Measurements from ENCODE around the gene ZMYND8. TPM values are rescaled to one million over a fixed set of nuclear protein-coding genes. Genes with fewer than 3 reads are reported as not detected.
"Not testable (repeated sequence)": the region's sequence is repeated elsewhere in the genome, so short reads cannot be mapped to it uniquely, and the experiment has no call there.

Gene ZMYND8
- total and polyA plus RNA-seq, 10 of the 15 experiments (the other 5 are each of a cell fraction or from before 2014, with no cell fraction given) = 12.9 to 54.8 (median 23.1) TPM

DNA sequence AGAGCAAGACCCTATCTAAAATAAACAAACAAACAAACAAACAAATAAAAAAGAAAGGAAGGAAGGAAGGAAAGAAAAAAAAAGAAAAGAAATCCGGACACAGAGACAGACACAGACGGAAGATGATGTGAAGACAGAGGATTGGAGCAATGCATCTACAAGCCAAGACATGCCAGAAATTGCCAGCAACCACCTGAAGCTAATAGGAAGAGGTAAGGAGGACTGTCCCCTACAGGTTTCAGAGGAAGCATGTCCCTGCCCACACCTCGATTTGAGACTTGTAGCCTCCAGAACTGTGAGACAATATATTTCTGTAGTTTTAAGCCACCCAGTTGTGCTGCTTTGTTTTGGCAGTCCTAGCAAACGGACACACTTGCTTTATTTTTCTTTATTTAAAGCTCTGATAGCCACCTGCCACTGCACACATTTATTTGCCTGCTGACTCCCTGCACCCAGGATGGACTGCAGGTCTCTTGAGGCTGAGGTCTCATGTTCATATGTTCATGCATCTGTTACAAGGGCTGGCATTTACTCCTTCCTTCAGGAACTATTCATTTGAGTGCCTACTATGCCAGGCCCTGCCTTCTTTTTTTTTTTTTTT, 20.7 kb upstream of the ZMYND8 start:
- FAIRE-seq = no peak
- in situ Hi-C loops (cut with MboI) (no loop called here), intact Hi-C loops (cut with micrococcal nuclease; ENCODE audit: unreplicated experiment) (no loop called here)
- Histone ChIP-seq H3K9ac (ENCODE audit: control insufficient read depth, insufficient read depth, low read length) (no peak overlapping the region), H3K9me3 (replicated peaks; ENCODE audit: control insufficient read depth, insufficient read depth, low read length) (no peaks in the 10 kb centered on the region), H3K27ac (ENCODE audit: control insufficient read depth, insufficient read depth) (no peak overlapping the region), H4K20me1 (ENCODE audit: control insufficient read depth, insufficient read depth) (no peaks in the 10 kb centered on the region), H3K4me1 (ENCODE audit: control insufficient read depth, insufficient read depth, low read length) (no peaks in the 10 kb centered on the region), H3K4me2 (ENCODE audit: control insufficient read depth, insufficient read depth) (no peak overlapping the region), H3K4me3 (no peak overlapping the region), H3K36me3 (ENCODE audit: control insufficient read depth in 2 of 2, insufficient read depth in 2 of 2, low read length in 1 of 2) (no peaks in the 10 kb centered on the region), H3K27me3 (replicated peaks in 1 of 2; ENCODE audit: control insufficient read depth in 2 of 2, insufficient read depth in 2 of 2, low read length in 1 of 2) (no peaks in the 10 kb centered on the region), H3K79me2 (ENCODE audit: control insufficient read depth, insufficient read depth, low read length) (no peaks in the 10 kb centered on the region), H2AFZ (ENCODE audit: control insufficient read depth, low read depth, low read length) (no peak overlapping the region; the same call in 1 of the 2 replicates)
- RAD21 ChIA-PET (ENCODE audit: unreplicated experiment) = interaction anchor here (0.8 to 1.9 kb wide), 4 partner anchors 18 to 181 kb away, joined by 3 to 8 read pairs (median 4); partner anchors contain the start of gene ZMYND8
- ATAC-seq = peak; percentile 58
- BruUV-seq (replicated peaks) = no TSS peak
- POLR2A ChIA-PET = no interaction called here
- CTCF ChIA-PET = interaction anchor here (0.6 to 2.1 kb wide), 6 partner anchors 27 to 339 kb away, joined by 3 to 6 read pairs (median 4); no protein-coding TSS in a partner anchor
- TF ChIP-seq ETV6 (conservative IDR thresholded peaks at IDR 0.05 in 1 of 2, IDR thresholded peaks at IDR 0.05 in 1 of 2; ENCODE audit: borderline replicate concordance in 1 of 2, low read depth in 1 of 2) = peak in 1 of 2 experiments; percentile 75; a peak in 2 of 4 replicates
- TF ChIP-seq, protein P1, sequence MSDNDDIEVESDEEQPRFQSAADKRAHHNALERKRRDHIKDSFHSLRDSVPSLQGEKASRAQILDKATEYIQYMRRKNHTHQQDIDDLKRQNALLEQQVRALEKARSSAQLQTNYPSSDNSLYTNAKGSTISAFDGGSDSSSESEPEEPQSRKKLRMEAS (IDR thresholded peaks at IDR 0.05; ENCODE audit: low read depth, low read length) = no peak
- TF ChIP-seq, protein P2, sequence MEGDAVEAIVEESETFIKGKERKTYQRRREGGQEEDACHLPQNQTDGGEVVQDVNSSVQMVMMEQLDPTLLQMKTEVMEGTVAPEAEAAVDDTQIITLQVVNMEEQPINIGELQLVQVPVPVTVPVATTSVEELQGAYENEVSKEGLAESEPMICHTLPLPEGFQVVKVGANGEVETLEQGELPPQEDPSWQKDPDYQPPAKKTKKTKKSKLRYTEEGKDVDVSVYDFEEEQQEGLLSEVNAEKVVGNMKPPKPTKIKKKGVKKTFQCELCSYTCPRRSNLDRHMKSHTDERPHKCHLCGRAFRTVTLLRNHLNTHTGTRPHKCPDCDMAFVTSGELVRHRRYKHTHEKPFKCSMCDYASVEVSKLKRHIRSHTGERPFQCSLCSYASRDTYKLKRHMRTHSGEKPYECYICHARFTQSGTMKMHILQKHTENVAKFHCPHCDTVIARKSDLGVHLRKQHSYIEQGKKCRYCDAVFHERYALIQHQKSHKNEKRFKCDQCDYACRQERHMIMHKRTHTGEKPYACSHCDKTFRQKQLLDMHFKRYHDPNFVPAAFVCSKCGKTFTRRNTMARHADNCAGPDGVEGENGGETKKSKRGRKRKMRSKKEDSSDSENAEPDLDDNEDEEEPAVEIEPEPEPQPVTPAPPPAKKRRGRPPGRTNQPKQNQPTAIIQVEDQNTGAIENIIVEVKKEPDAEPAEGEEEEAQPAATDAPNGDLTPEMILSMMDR (IDR thresholded peaks at IDR 0.05 in 2 of 3, conservative IDR thresholded peaks at IDR 0.05 in 1 of 3; ENCODE audit: control insufficient read depth in 2 of 3, extremely low read depth in 1 of 3, insufficient read depth in 1 of 3, low read depth in 3 of 3, low read length in 3 of 3) = peak in 2 of 3 experiments; percentile 10 to 15; a peak in 2 of 6 replicates
- TF ChIP-seq NFXL1 (IDR thresholded peaks at IDR 0.05; ENCODE audit: borderline replicate concordance) = peak; percentile 26; the same call in 1 of the 2 replicates
- SMC1A ChIA-PET (ENCODE audit: uncharacterized antibody, unreplicated experiment) = interaction anchor here (2.0 kb wide), 1 partner anchor 105 kb away, joined by 7 read pairs; no protein-coding TSS in a partner anchor
- 62% methylated on average over 4 of the region's 4 CpGs for WGBS (ENCODE audit: insufficient coverage, insufficient replicate concordance, low lambda C conversion rate, missing lambda C conversion rate)
- no peak for DNase-seq (ENCODE audit: low read depth, low spot score)

- POLR2A ChIA-PET = interaction anchor here (0.7 kb wide), 1 partner anchor 193 kb away, joined by 3 read pairs; no protein-coding TSS in a partner anchor
- in situ Hi-C loops (cut with MboI) = not testable (repeated sequence)
Observed at GRCh38 chr20:47376096-47376643, 19.7 kb upstream of the ZMYND8 start.

More at GRCh38 chr20:47376096-47376643, 19.7 kb upstream of the ZMYND8 start:
- H3K79me2 ChIP-seq (ENCODE audit: control insufficient read depth, insufficient read depth, low read length); H3K36me3 ChIP-seq (ENCODE audit: control insufficient read depth in 2 of 2, insufficient read depth in 2 of 2, low read length in 1 of 2); FAIRE-seq; H4K20me1 ChIP-seq (ENCODE audit: control insufficient read depth, insufficient read depth); ATAC-seq; H3K27ac ChIP-seq (ENCODE audit: control insufficient read depth, insufficient read depth); H3K9ac ChIP-seq (ENCODE audit: control insufficient read depth, insufficient read depth, low read length); H3K4me2 ChIP-seq (ENCODE audit: control insufficient read depth, insufficient read depth); H3K27me3 ChIP-seq (replicated peaks in 1 of 2; ENCODE audit: control insufficient read depth in 2 of 2, insufficient read depth in 2 of 2, low read length in 1 of 2); intact Hi-C loops (cut with micrococcal nuclease; ENCODE audit: unreplicated experiment); DNase-seq (ENCODE audit: low read depth, low spot score); H2AFZ ChIP-seq (ENCODE audit: control insufficient read depth, low read depth, low read length); BruUV-seq (replicated peaks); H3K4me3 ChIP-seq; H3K9me3 ChIP-seq (replicated peaks; ENCODE audit: control insufficient read depth, insufficient read depth, low read length); H3K4me1 ChIP-seq (ENCODE audit: control insufficient read depth, insufficient read depth, low read length): not testable (repeated sequence)
- ChIA-PET SMC1A (ENCODE audit: uncharacterized antibody, unreplicated experiment) (interaction anchor here (2.0 kb wide), 1 partner anchor 104 kb away, joined by 7 read pairs; no protein-coding TSS in a partner anchor), RAD21 (ENCODE audit: unreplicated experiment) (interaction anchor here (1.9 kb wide), 1 partner anchor 104 kb away, joined by 8 read pairs; no protein-coding TSS in a partner anchor), CTCF (interaction anchor here (1.3 to 1.5 kb wide), 2 partner anchors 26 to 245 kb away, joined by 4 read pairs; no protein-coding TSS in a partner anchor)
- WGBS (ENCODE audit: insufficient coverage, insufficient replicate concordance, low lambda C conversion rate, missing lambda C conversion rate) = 94% methylated on average over 7 of the region's 7 CpGs

All from GM12878 (cell line).